ENCODE results near the gene CANT1. TPM values are rescaled to one million over a fixed set of nuclear protein-coding genes. Genes with fewer than 3 reads are reported as not detected.
A peak's percentile ranks its signal among the peaks of the same experiment; 100 is the strongest.
"Not testable (repeated sequence)": the region's sequence is repeated elsewhere in the genome, so short reads cannot be mapped to it uniquely, and the experiment has no call there.

Gene CANT1
- total and polyA plus RNA-seq, 2 experiments from 2014 or later = 33.0 to 36.1 TPM

DNA sequence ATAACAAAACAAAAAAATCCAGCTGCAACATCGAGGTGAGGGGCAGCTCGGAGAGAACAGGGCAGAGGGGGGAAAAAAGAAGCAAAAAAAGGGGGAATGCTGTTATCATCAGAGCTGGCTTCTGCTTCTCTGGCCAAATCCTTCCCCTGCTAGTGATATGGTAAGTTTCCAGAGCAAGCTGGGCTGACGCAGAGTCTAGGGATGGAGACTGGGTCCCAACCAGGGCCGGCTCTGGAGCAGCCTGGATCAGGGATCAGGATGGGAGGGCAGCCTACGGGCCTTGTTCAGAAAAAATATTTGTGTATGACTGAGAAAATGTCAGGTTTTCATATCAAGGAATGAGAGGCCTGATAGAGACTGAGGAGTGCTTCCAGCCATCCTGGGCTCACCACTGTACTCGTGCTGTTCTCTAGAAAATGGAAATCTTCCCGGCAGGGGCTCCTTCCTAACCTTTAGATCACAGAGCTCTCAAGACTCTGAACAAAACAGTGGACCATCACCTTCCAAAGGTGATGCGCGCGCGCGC is 13.7 kb upstream of the CANT1 start:
- DNase-seq (ENCODE audit: low spot score) = no peak
- Histone ChIP-seq H3K27ac (no peak overlapping the region), H3K4me2 (peak overlapping the region; percentile 100), H3K36me3 (replicated peaks; ENCODE audit: insufficient read depth, low read depth) (no peaks in the 10 kb centered on the region), H3K9me3 (ENCODE audit: low read depth) (no peaks in the 10 kb centered on the region), H3K79me2 (no peaks in the 10 kb centered on the region), H2AFZ (no peak overlapping the region), H3K9me2 (replicated peaks; ENCODE audit: insufficient read depth) (no peaks in the 10 kb centered on the region), H3K4me1 (ENCODE audit: insufficient read depth) (peaks cover 61% of the 10 kb centered on the region), H3K27me3 (no peaks in the 10 kb centered on the region), H3K4me3 (no peak overlapping the region), H4K20me1 (ENCODE audit: insufficient read depth, poor library complexity, severe bottlenecking) (no peaks in the 10 kb centered on the region)
- 78% methylated on average over 12 of the region's 12 CpGs for WGBS (ENCODE audit: low lambda C conversion rate, missing lambda C conversion rate)
- TF ChIP-seq, protein P1, sequence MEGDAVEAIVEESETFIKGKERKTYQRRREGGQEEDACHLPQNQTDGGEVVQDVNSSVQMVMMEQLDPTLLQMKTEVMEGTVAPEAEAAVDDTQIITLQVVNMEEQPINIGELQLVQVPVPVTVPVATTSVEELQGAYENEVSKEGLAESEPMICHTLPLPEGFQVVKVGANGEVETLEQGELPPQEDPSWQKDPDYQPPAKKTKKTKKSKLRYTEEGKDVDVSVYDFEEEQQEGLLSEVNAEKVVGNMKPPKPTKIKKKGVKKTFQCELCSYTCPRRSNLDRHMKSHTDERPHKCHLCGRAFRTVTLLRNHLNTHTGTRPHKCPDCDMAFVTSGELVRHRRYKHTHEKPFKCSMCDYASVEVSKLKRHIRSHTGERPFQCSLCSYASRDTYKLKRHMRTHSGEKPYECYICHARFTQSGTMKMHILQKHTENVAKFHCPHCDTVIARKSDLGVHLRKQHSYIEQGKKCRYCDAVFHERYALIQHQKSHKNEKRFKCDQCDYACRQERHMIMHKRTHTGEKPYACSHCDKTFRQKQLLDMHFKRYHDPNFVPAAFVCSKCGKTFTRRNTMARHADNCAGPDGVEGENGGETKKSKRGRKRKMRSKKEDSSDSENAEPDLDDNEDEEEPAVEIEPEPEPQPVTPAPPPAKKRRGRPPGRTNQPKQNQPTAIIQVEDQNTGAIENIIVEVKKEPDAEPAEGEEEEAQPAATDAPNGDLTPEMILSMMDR (IDR thresholded peaks at IDR 0.05; ENCODE audit: poor library complexity) = no peak

DNA sequence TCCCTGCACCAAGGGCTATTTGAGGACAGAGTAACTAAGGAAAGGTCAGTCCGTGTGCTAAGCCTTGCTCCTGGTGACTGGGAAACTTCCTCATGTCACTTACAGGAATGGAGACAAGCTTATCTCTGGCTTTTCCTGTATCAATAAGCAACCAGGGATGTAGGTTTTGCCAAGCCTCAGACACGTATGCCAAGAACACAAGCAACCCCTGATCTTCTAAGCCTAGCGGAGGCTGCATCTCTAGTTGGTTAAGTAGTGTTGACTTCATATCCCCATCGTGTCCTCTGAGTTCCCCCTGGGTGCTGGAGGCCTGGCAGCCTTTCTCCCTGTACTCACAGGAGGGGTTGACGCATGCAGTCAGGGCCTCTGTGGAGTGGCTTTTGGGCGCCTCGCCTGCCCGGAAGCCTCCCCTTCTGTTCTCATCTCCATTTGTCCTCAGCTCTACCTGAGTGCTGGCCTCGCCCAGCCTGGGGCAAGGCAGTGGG is 13.0 kb upstream of the CANT1 start:
- no peak for DNase-seq (ENCODE audit: low spot score)
- H3K9me2 ChIP-seq (replicated peaks; ENCODE audit: insufficient read depth) = no peaks in the 10 kb centered on the region
- 76% methylated on average over 9 of the region's 9 CpGs for WGBS (ENCODE audit: low lambda C conversion rate, missing lambda C conversion rate)
- H3K9me3 ChIP-seq (ENCODE audit: low read depth) = no peaks in the 10 kb centered on the region
- peaks cover 54% of the 10 kb centered on the region for H3K4me1 ChIP-seq (ENCODE audit: insufficient read depth)
- H3K27ac ChIP-seq = no peak overlapping the region
- H3K4me3 ChIP-seq = no peak overlapping the region
- no peaks in the 10 kb centered on the region for H3K79me2 ChIP-seq
- no peaks in the 10 kb centered on the region for H3K27me3 ChIP-seq
- no peak overlapping the region for H3K4me2 ChIP-seq
- TF ChIP-seq EZH2phosphoT487 (IDR thresholded peaks at IDR 0.05; ENCODE audit: low read depth, severe bottlenecking, unreplicated experiment) (no peak), EZH2 (IDR thresholded peaks at IDR 0.05; ENCODE audit: borderline replicate concordance) (no peak)
- TF ChIP-seq, protein P1 (IDR thresholded peaks at IDR 0.05; ENCODE audit: poor library complexity) = no peak
- no peak overlapping the region for H2AFZ ChIP-seq
- no peaks in the 10 kb centered on the region for H3K36me3 ChIP-seq (replicated peaks; ENCODE audit: insufficient read depth, low read depth)
- H4K20me1 ChIP-seq (ENCODE audit: insufficient read depth, poor library complexity, severe bottlenecking) = no peaks in the 10 kb centered on the region

DNA sequence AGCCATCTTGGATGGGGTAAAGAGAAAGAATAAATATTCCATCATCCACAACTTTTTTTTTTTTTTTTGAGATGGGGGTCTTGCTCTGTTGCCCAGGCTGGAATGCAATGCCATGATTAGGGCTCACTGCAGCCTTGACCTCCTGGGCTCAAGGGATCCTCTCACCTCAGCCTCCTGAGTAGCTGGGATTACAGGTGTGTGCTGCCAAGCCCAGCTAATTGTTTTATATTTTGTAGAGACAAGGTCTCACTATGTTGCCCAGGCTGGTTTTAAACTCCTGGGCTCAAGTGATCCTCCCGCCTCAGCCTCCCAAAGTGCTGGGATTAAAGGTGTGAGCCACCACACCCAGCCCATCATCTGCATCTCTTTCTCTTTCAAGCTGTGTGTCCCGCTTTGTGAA is 12.4 kb upstream of the CANT1 start:
- H3K36me3 ChIP-seq (replicated peaks; ENCODE audit: insufficient read depth, low read depth); H3K4me2 ChIP-seq; H4K20me1 ChIP-seq (ENCODE audit: insufficient read depth, poor library complexity, severe bottlenecking); H3K79me2 ChIP-seq; H3K4me3 ChIP-seq; H2AFZ ChIP-seq; H3K27me3 ChIP-seq; H3K9me3 ChIP-seq (ENCODE audit: low read depth); H3K9me2 ChIP-seq (replicated peaks; ENCODE audit: insufficient read depth); DNase-seq (ENCODE audit: low spot score); H3K27ac ChIP-seq: not testable (repeated sequence)
- peaks cover 48% of the 10 kb centered on the region for H3K4me1 ChIP-seq (ENCODE audit: insufficient read depth)
- 72% methylated on average over 2 of the region's 2 CpGs for WGBS (ENCODE audit: low lambda C conversion rate, missing lambda C conversion rate)

DNA sequence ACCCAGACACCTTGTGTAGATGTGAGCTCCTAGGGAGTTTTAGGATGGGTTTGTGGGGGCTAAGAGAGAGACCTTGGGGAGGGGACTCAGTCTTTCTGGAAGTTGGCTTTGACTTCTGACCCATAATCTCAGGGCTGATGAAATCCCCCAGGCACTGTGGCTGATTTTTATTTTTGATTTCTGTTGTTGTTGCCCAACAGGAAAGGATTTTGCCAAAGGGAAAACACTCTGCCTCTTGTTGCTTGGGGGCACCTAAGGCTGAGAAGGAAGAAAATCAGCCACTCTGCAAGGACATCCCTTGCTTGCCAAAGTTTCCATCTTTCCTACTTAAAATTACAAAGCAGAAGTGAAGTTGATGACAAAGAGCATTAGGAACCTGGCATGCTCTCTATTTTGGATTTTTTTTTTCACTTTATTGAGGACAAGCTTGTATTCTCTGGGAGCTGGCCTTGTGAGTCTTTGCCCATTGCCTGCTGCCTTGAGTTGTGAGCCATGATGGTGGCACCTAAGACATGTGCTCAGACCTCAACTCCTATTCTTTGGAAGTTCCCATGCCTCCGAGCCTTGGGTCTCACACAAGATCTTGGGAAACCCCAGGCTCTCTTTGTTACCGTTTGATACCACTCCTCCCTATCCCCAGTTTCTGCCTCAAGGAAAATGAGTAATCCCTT is 11.2 kb upstream of the CANT1 start:
- Histone ChIP-seq H3K4me1 (ENCODE audit: insufficient read depth) (peaks cover 40% of the 10 kb centered on the region), H3K4me2 (peak overlapping the region; percentile 51), H4K20me1 (ENCODE audit: insufficient read depth, poor library complexity, severe bottlenecking) (no peaks in the 10 kb centered on the region), H3K36me3 (replicated peaks; ENCODE audit: insufficient read depth, low read depth) (no peaks in the 10 kb centered on the region), H2AFZ (no peak overlapping the region), H3K79me2 (no peaks in the 10 kb centered on the region), H3K27ac (peak overlapping the region; percentile 46), H3K9me3 (ENCODE audit: low read depth) (no peaks in the 10 kb centered on the region), H3K27me3 (no peaks in the 10 kb centered on the region), H3K9me2 (replicated peaks; ENCODE audit: insufficient read depth) (no peaks in the 10 kb centered on the region), H3K4me3 (no peak overlapping the region)
- WGBS (ENCODE audit: low lambda C conversion rate, missing lambda C conversion rate) = 59% methylated on average over 2 of the region's 2 CpGs
- TF ChIP-seq EZH2phosphoT487 (IDR thresholded peaks at IDR 0.05; ENCODE audit: low read depth, severe bottlenecking, unreplicated experiment) (no peak), EZH2 (IDR thresholded peaks at IDR 0.05; ENCODE audit: borderline replicate concordance) (no peak)
- DNase-seq (ENCODE audit: low spot score) = no peak

Data from hepatocyte (in vitro differentiated cells).